Measurements from ENCODE around the gene METTL18.

Gene METTL18

DNA sequence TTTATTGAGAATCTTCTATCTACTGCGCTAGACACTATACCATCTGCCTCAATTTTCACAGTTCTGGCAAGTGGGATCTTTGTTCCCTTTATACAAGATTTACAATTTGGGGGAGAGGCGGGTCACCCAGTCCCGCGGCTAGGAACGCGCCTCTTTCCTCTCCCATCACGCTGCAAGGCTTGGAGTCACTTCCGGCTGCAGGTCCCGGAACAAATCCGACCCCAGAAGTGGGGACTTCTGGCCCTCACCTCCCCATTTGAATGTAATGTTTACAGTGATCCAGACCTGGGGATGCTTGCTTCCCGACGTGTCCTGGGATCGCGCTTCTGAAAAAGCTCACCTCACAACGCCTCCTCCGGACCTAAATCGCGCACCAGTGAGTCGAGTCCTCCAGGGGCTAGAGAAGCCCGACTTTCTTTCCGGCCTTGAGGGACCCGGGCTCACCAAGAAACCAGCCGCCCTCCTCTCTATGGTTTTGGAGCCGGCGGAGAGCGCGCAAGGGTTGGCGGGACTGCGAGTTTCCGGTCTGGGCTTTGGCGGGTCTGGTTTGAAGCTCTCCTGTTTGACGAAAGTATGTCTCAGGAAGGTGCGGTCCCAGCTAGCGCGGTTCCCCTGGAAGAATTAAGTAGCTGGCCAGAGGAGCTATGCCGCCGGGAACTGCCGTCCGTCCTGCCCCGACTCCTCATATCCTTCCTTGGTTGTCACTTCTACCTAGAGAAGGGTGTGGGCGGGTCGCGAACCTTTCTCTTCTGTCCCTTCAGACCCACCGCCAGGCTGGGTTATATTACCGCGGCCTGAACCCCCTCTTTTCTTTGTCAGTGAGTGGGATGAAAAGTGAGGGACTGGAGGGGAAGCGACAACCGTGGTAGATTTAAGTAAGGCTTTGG, at the start of gene METTL18:
Gene METTL18, minus strand, starts transcription at position 378 of the 887 bp plus-strand sequence. CDS start 1,212 bp downstream, outside the sequence.
- Histone ChIP-seq H3K36me3 (ENCODE audit: low read depth) (peaks cover 39% of the 10 kb centered on the region), H3K4me3 (ENCODE audit: severe bottlenecking) (peak within 1 kb of the TSS; percentile 74), H3K27ac (ENCODE audit: poor library complexity, severe bottlenecking) (peak within 1 kb of the TSS; percentile 58), H3K4me1 (ENCODE audit: insufficient read depth, poor library complexity, severe bottlenecking) (peaks cover 8% of the 10 kb centered on the region), H3K9me3 (ENCODE audit: severe bottlenecking) (no peaks in the 10 kb centered on the region), H3K27me3 (ENCODE audit: insufficient read depth, poor library complexity, severe bottlenecking) (no peaks in the 10 kb centered on the region)
- TF ChIP-seq, protein P1, sequence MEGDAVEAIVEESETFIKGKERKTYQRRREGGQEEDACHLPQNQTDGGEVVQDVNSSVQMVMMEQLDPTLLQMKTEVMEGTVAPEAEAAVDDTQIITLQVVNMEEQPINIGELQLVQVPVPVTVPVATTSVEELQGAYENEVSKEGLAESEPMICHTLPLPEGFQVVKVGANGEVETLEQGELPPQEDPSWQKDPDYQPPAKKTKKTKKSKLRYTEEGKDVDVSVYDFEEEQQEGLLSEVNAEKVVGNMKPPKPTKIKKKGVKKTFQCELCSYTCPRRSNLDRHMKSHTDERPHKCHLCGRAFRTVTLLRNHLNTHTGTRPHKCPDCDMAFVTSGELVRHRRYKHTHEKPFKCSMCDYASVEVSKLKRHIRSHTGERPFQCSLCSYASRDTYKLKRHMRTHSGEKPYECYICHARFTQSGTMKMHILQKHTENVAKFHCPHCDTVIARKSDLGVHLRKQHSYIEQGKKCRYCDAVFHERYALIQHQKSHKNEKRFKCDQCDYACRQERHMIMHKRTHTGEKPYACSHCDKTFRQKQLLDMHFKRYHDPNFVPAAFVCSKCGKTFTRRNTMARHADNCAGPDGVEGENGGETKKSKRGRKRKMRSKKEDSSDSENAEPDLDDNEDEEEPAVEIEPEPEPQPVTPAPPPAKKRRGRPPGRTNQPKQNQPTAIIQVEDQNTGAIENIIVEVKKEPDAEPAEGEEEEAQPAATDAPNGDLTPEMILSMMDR (IDR thresholded peaks at IDR 0.05; ENCODE audit: poor library complexity, severe bottlenecking), result no peak
- ATAC-seq (ENCODE audit: low read depth) (peak; percentile 98), DNase-seq (ENCODE audit: low spot score) (peak; percentile 89)

- no peak for DNase-seq (ENCODE audit: low spot score)
- Histone ChIP-seq H3K9me3 (ENCODE audit: severe bottlenecking) (no peaks in the 10 kb centered on the region), H3K4me1 (ENCODE audit: insufficient read depth, poor library complexity, severe bottlenecking) (no peaks in the 10 kb centered on the region), H3K36me3 (ENCODE audit: low read depth) (peaks cover 80% of the 10 kb centered on the region), H3K27ac (ENCODE audit: poor library complexity, severe bottlenecking) (no peak overlapping the region), H3K4me3 (ENCODE audit: severe bottlenecking) (no peak overlapping the region), H3K27me3 (ENCODE audit: insufficient read depth, poor library complexity, severe bottlenecking) (no peaks in the 10 kb centered on the region)
- TF ChIP-seq, protein P1 (IDR thresholded peaks at IDR 0.05; ENCODE audit: poor library complexity, severe bottlenecking), result no peak
- ATAC-seq (ENCODE audit: low read depth), result no peak
These were observed 44.2 kb upstream of the METTL18 start for GRCh38 chr1:169838942-169839341.

DNA sequence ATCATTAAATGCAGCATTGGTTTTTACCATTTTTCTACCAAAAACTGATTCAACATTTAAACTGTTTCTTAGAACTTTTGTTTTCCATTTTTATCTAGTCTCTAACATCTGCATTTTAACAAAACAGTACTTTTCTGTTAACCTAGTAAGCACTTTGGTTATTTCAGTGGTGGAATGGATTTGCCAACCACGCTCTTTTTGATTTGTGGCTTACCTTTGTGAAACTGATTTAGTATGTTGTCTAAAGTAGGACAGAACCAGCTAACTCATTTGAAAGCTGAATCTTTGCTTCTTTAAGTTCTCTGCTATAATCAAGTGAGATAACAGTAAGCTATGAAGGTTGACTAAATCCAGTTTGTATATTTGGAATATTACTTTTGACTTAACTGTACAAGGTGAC, 41.5 kb upstream of the METTL18 start:
- DNase-seq (ENCODE audit: low spot score) (no peak), ATAC-seq (ENCODE audit: low read depth) (no peak)
- H3K27me3 ChIP-seq (ENCODE audit: insufficient read depth, poor library complexity, severe bottlenecking), result no peaks in the 10 kb centered on the region
- no peak overlapping the region for H3K4me3 ChIP-seq (ENCODE audit: severe bottlenecking)
- no peak overlapping the region for H3K27ac ChIP-seq (ENCODE audit: poor library complexity, severe bottlenecking)
- H3K36me3 ChIP-seq (ENCODE audit: low read depth), result peaks cover 84% of the 10 kb centered on the region
- H3K9me3 ChIP-seq (ENCODE audit: severe bottlenecking), result no peaks in the 10 kb centered on the region
- TF ChIP-seq, protein P1 (IDR thresholded peaks at IDR 0.05; ENCODE audit: poor library complexity, severe bottlenecking), result no peak
- H3K4me1 ChIP-seq (ENCODE audit: insufficient read depth, poor library complexity, severe bottlenecking), result no peaks in the 10 kb centered on the region

DNA sequence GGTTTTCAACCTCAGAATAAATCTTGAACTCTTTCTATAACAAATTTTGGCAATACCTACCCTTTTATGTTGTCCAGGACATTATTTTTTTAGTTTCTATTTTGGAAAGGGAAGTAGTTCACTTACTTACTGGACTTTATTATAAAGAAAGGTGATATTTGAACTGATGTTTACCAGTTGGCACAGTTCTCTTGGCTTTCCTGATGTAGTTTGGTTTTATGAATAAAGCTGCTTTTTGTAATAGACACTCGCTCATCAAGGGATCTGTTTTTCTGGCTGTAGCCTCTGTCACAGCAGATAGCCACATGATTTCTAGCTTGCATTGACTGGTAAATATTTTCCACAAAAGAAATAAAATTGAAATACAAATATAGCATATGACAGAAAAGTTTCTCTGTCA, 40.9 kb upstream of the METTL18 start:
- no peak for DNase-seq (ENCODE audit: low spot score)
- Histone ChIP-seq H3K4me3 (ENCODE audit: severe bottlenecking) (no peak overlapping the region), H3K36me3 (ENCODE audit: low read depth) (peaks cover 85% of the 10 kb centered on the region), H3K27me3 (ENCODE audit: insufficient read depth, poor library complexity, severe bottlenecking) (no peaks in the 10 kb centered on the region), H3K9me3 (ENCODE audit: severe bottlenecking) (no peaks in the 10 kb centered on the region), H3K4me1 (ENCODE audit: insufficient read depth, poor library complexity, severe bottlenecking) (no peaks in the 10 kb centered on the region), H3K27ac (ENCODE audit: poor library complexity, severe bottlenecking) (no peak overlapping the region)
- no peak for ATAC-seq (ENCODE audit: low read depth)
- TF ChIP-seq, protein P1 (IDR thresholded peaks at IDR 0.05; ENCODE audit: poor library complexity, severe bottlenecking), result no peak

DNA sequence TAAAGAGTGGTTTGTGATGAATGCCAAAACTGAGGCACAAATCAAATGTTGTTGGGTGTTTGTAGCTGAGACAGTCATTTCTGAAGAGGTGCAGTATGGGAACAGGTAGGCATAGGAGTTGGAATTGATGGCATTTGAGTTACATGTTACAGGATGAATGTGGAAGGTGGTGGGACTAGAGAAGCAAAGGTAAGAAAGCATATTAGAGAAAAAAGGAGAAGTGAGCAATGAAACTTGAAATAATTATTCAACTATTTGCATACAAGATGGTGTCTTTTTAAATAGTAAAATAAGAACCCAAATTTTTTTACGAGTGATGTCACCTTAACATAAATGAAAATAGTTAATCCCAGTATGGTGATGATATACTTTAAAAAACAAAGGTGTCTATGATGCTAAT, 40.2 kb upstream of the METTL18 start:
- H3K27me3 ChIP-seq (ENCODE audit: insufficient read depth, poor library complexity, severe bottlenecking), result no peaks in the 10 kb centered on the region
- H3K4me3 ChIP-seq (ENCODE audit: severe bottlenecking), result no peak overlapping the region
- H3K27ac ChIP-seq (ENCODE audit: poor library complexity, severe bottlenecking), result no peak overlapping the region
- no peaks in the 10 kb centered on the region for H3K4me1 ChIP-seq (ENCODE audit: insufficient read depth, poor library complexity, severe bottlenecking)
- peaks cover 93% of the 10 kb centered on the region for H3K36me3 ChIP-seq (ENCODE audit: low read depth)
- TF ChIP-seq, protein P1 (IDR thresholded peaks at IDR 0.05; ENCODE audit: poor library complexity, severe bottlenecking), result no peak
- ATAC-seq (ENCODE audit: low read depth) (no peak), DNase-seq (ENCODE audit: low spot score) (no peak)
- no peaks in the 10 kb centered on the region for H3K9me3 ChIP-seq (ENCODE audit: severe bottlenecking)

All from RWPE2 (cell line).